Retinal pigment epithelial cell (primary cell): ENCODE measurements around the gene C1QTNF8.

Experiments used
- DNase-seq: peaks from one replicate; pipeline ENCODE4 v3.0.0-alpha.2; 2010; ENCODE audit warnings: low read depth
- H3K4me3 ChIP-seq: 2 replicates; pipeline ENCODE4 v1.5.1; 2011; ENCODE audit warnings: mild to moderate bottlenecking, low read length, control low read depth, moderate library complexity
- TF ChIP-seq, protein P1 (sequence below): conservative IDR thresholded peaks from 2 replicates; pipeline ENCODE4 v1.5.1; 2011; ENCODE audit warnings: low read depth, low read length, control low read depth, inconsistent platforms

The C1QTNF8 gene

DNA sequence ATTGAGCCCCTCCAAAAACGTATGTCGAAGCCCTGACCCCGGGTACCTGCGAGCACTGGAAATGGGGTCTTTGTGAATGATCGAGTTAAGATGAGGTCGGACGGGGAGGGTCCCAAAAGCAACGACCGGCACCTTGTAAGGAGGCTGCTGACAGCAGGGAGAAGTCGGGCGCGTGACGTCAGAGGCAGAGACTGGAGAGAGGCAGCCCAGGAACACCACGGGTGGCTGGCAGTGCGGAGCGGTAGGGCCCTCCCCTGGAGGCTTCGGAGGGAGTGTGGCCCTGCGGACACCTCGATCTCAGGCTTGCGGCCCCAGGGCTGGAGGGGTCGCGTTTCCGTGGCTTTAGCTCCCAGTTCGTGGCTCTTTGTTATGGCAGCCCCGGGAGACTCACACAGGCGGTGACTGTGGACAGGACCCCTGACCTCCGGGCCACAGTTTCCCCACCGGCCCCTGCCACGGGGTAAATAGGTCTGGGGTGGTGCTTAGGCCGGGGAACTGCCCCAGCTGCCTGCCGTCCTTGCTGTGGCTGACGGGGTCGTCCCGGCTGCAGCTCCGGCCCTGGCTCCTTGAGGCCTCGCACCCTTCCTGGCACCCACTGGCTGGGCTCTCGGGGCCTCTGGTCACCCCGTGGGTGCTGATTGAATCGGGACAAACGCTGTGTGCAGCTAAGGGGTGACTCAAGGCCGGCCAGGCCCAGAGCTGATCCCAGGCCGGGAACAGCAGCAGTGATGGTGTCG, 34.1 kb downstream of the C1QTNF8 start:
- H3K4me3 ChIP-seq: no peak overlapping the region
- no peak for DNase-seq
- TF ChIP-seq, protein P1, sequence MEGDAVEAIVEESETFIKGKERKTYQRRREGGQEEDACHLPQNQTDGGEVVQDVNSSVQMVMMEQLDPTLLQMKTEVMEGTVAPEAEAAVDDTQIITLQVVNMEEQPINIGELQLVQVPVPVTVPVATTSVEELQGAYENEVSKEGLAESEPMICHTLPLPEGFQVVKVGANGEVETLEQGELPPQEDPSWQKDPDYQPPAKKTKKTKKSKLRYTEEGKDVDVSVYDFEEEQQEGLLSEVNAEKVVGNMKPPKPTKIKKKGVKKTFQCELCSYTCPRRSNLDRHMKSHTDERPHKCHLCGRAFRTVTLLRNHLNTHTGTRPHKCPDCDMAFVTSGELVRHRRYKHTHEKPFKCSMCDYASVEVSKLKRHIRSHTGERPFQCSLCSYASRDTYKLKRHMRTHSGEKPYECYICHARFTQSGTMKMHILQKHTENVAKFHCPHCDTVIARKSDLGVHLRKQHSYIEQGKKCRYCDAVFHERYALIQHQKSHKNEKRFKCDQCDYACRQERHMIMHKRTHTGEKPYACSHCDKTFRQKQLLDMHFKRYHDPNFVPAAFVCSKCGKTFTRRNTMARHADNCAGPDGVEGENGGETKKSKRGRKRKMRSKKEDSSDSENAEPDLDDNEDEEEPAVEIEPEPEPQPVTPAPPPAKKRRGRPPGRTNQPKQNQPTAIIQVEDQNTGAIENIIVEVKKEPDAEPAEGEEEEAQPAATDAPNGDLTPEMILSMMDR: no peak

DNA sequence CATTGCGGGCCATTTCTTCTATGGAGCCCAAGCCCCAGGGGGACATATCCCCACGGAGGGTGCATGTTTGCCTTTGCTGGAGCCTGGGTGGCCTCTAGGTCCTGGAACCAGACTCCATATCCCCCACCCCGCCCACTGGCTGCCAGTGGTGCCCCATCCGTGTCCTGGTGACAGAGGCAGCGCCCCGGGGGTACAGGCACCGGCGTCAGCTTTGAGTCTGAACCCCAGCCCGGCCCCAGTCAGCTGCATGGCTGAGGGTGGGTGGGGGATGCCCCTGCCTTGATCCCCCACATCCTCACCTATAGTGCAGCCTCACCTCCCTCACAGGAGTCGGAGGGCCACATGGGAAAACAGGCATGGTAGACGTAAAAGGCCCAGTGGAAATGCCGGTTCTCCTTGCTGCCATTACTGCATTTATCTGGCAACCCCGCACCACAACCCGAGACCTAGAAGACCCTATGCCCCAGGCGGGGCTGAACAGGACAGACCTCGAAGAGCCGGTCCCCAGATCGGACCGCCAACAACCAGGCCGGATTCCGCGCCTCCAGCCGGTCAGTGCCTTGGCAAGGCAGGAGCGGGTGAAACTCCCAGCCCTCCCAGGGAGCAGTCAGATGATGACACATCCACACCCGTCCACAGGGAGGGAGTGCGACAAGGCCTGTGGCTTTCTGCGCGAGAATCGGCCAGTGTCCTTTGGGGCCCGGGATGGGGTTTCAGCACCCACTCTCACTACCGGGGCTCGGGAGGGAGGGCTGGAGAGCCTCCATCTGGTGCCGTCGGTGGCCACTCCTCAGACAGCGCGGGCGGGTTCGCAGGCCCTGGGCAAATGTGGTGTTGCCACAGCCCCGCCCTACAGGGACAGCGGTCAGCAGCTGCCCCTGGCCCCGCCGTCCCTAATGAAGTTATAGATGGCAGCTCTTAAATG, 35.4 kb downstream of the C1QTNF8 start:
- DNase-seq: no peak
- no peak overlapping the region for H3K4me3 ChIP-seq
- TF ChIP-seq, protein P1: no peak

DNA sequence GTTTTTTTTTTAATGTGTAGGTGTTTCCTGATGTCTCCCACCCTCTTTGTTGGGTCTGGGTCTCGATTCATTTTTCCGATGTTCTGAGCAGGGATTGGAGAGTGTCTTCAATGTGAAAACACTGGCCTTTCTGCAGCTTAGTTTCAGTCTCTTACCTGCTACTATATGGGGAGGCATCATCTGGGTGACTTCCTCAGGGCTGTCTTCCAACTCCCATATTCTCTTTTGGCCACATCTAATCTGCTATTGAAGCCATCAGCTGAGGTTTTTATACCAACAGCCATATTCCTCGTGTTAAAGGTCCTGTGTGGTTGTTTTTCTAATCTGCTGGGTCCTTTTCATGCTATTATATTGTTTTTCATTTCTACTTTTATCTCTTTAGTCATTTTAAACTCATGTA, 36.7 kb downstream of the C1QTNF8 start:
- DNase-seq: no peak
- H3K4me3 ChIP-seq: no peak overlapping the region
- TF ChIP-seq, protein P1: no peak

DNA sequence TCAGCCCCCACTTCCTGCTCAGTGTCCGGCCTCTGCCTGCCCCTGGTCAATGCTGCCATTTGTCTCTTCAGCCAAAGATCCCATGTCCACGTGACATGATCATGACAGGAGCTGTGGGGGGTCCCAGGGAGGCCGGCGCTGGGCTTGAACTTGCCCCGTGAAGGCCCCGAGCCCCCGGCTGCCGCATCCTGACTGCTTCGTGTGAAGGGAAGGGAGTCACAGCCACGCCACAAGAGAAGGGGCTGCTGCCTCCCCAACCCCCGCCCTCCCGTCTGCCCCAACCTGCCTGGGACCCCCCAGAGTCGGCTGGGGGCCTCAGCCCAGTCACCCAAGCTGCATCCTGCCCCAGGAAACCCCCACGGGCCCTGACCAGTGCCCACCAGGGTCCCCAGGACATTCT, 37.8 kb downstream of the C1QTNF8 start:
- H3K4me3 ChIP-seq: no peak overlapping the region
- TF ChIP-seq, protein P1: no peak
- no peak for DNase-seq

DNA sequence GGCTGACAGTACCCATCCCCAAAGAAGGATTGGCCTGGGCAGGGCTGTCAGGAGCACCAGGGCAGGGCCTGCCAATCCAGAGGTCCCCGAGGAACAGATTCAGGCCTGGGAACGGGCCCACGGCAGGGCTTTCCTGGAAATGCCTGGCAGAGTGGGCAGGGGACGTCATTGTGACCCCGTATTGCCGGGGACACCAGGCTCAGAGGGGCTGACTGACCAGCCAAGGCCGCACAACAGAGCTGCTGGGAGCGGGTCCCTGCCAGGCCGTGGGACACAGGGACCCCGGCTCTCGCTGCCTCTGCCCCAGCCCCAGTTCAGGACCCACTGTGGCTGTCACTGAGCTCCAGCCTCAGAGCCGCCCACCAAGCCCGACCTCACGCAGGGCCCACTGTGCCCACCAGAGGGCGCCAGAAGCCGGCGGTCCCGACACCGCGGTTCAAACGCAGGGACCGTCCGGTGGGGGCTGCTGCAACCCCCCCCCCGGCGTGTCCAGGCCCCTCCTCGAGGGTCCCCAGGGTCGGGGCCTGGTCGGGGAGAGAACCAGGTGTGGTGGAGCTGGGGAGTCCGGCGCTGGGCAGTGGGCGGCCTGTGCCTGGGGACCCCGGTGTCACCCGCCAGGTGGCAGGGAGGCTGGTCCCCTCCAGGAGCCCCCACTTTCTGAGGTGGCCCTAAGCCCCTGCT, 38.7 kb downstream of the C1QTNF8 start:
- no peak overlapping the region for H3K4me3 ChIP-seq
- no peak for DNase-seq
- TF ChIP-seq, protein P1: peak; percentile 73

DNA sequence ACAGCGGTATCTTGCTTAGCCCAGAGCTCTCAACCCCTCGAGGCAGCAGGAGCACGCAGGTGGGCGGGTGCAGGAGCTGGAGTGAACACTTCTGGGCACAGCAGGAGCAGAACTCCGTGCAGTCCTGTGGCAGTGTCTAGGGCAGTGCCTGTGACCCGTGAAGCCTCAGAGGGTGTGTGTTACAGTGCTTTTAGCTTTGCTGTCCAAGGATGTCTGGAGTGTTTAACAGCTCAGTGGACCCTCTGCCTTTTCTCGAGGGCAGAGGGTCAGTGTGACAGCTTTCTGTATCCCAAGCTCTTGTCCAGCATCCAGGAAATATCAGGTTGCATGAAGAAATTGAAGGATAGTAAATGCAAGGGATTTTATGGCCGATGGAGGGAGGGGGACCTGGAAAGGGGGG, 39.8 kb downstream of the C1QTNF8 start:
- no peak overlapping the region for H3K4me3 ChIP-seq
- TF ChIP-seq, protein P1: no peak
- no peak for DNase-seq
